Measurements from ENCODE around the gene ADGRV1.
"Not testable (repeated sequence)": the region's sequence is repeated elsewhere in the genome, so short reads cannot be mapped to it uniquely, and the experiment has no call there.

Gene ADGRV1

GRCh38 chr5:90581956-90582355 lies 23.4 kb downstream of the ADGRV1 start:
- no peak for DNase-seq (ENCODE audit: low read depth, low spot score)
- Histone ChIP-seq H3K9me3 (ENCODE audit: insufficient read depth, low read length) (no peaks in the 10 kb centered on the region), H3K36me3 (ENCODE audit: insufficient read depth, insufficient read length, low read length) (no peaks in the 10 kb centered on the region), H3K4me1 (ENCODE audit: insufficient read depth, insufficient read length) (no peaks in the 10 kb centered on the region), H3K4me3 (ENCODE audit: insufficient read length, low read depth) (no peak overlapping the region), H3K27me3 (ENCODE audit: insufficient read depth, insufficient read length) (no peaks in the 10 kb centered on the region), H3K9ac (ENCODE audit: insufficient read length, low read depth) (no peak overlapping the region)
- TF ChIP-seq ZNF274 (IDR thresholded peaks at IDR 0.05; ENCODE audit: low read depth, low read length) (no peak), SUZ12 (IDR thresholded peaks at IDR 0.05; ENCODE audit: extremely low read depth, insufficient read depth, insufficient read length) (no peak), YY1 (IDR thresholded peaks at IDR 0.05; ENCODE audit: insufficient read depth, insufficient read length) (no peak)

GRCh38 chr5:90585337-90585986 lies 26.9 kb downstream of the ADGRV1 start:
- TF ChIP-seq YY1 (IDR thresholded peaks at IDR 0.05; ENCODE audit: insufficient read depth, insufficient read length): no peak
- no peak for TF ChIP-seq ZNF274 (IDR thresholded peaks at IDR 0.05; ENCODE audit: low read depth, low read length)
- TF ChIP-seq SUZ12 (IDR thresholded peaks at IDR 0.05; ENCODE audit: extremely low read depth, insufficient read depth, insufficient read length): no peak
- Histone ChIP-seq H3K36me3 (ENCODE audit: insufficient read depth, insufficient read length, low read length) (no peaks in the 10 kb centered on the region), H3K4me3 (ENCODE audit: insufficient read length, low read depth) (no peak overlapping the region)

GRCh38 chr5:90586469-90586868 lies 27.9 kb downstream of the ADGRV1 start:
- no peak for DNase-seq (ENCODE audit: low read depth, low spot score)
- no peak for TF ChIP-seq SUZ12 (IDR thresholded peaks at IDR 0.05; ENCODE audit: extremely low read depth, insufficient read depth, insufficient read length)
- TF ChIP-seq YY1 (IDR thresholded peaks at IDR 0.05; ENCODE audit: insufficient read depth, insufficient read length): no peak
- no peak for TF ChIP-seq ZNF274 (IDR thresholded peaks at IDR 0.05; ENCODE audit: low read depth, low read length)
- H3K9ac ChIP-seq (ENCODE audit: insufficient read length, low read depth): no peak overlapping the region
- H3K9me3 ChIP-seq (ENCODE audit: insufficient read depth, low read length): no peaks in the 10 kb centered on the region
- H3K27me3 ChIP-seq (ENCODE audit: insufficient read depth, insufficient read length): no peaks in the 10 kb centered on the region
- H3K4me1 ChIP-seq (ENCODE audit: insufficient read depth, insufficient read length): no peaks in the 10 kb centered on the region
- no peak overlapping the region for H3K4me3 ChIP-seq (ENCODE audit: insufficient read length, low read depth)
- no peaks in the 10 kb centered on the region for H3K36me3 ChIP-seq (ENCODE audit: insufficient read depth, insufficient read length, low read length)

More at GRCh38 chr5:90585337-90585986, 26.9 kb downstream of the ADGRV1 start:
- H3K4me1 ChIP-seq (ENCODE audit: insufficient read depth, insufficient read length): no peaks in the 10 kb centered on the region
- no peak for DNase-seq (ENCODE audit: low read depth, low spot score)
- H3K27me3 ChIP-seq (ENCODE audit: insufficient read depth, insufficient read length): no peaks in the 10 kb centered on the region
- H3K9ac ChIP-seq (ENCODE audit: insufficient read length, low read depth): no peak overlapping the region
- no peaks in the 10 kb centered on the region for H3K9me3 ChIP-seq (ENCODE audit: insufficient read depth, low read length)

- Histone ChIP-seq H3K9me3 (ENCODE audit: insufficient read depth, low read length) (no peaks in the 10 kb centered on the region), H3K27me3 (ENCODE audit: insufficient read depth, insufficient read length) (no peaks in the 10 kb centered on the region), H3K4me1 (ENCODE audit: insufficient read depth, insufficient read length) (no peaks in the 10 kb centered on the region), H3K36me3 (ENCODE audit: insufficient read depth, insufficient read length, low read length) (no peaks in the 10 kb centered on the region), H3K9ac (ENCODE audit: insufficient read length, low read depth) (no peak overlapping the region), H3K4me3 (ENCODE audit: insufficient read length, low read depth) (no peak overlapping the region)
- TF ChIP-seq ZNF274 (IDR thresholded peaks at IDR 0.05; ENCODE audit: low read depth, low read length) (no peak), SUZ12 (IDR thresholded peaks at IDR 0.05; ENCODE audit: extremely low read depth, insufficient read depth, insufficient read length) (no peak), YY1 (IDR thresholded peaks at IDR 0.05; ENCODE audit: insufficient read depth, insufficient read length) (no peak)
- DNase-seq (ENCODE audit: low read depth, low spot score): no peak
Observed at GRCh38 chr5:90590170-90590569, 31.6 kb downstream of the ADGRV1 start.

GRCh38 chr5:90593083-90593482 lies 34.5 kb downstream of the ADGRV1 start:
- H3K9me3 ChIP-seq (ENCODE audit: insufficient read depth, low read length); H3K36me3 ChIP-seq (ENCODE audit: insufficient read depth, insufficient read length, low read length); H3K27me3 ChIP-seq (ENCODE audit: insufficient read depth, insufficient read length); H3K9ac ChIP-seq (ENCODE audit: insufficient read length, low read depth); H3K4me3 ChIP-seq (ENCODE audit: insufficient read length, low read depth); H3K4me1 ChIP-seq (ENCODE audit: insufficient read depth, insufficient read length); DNase-seq (ENCODE audit: low read depth, low spot score): not testable (repeated sequence)

- not testable (repeated sequence) for H3K4me3 ChIP-seq (ENCODE audit: insufficient read length, low read depth); H3K27me3 ChIP-seq (ENCODE audit: insufficient read depth, insufficient read length); H3K9ac ChIP-seq (ENCODE audit: insufficient read length, low read depth); H3K9me3 ChIP-seq (ENCODE audit: insufficient read depth, low read length); DNase-seq (ENCODE audit: low read depth, low spot score); H3K36me3 ChIP-seq (ENCODE audit: insufficient read depth, insufficient read length, low read length); H3K4me1 ChIP-seq (ENCODE audit: insufficient read depth, insufficient read length)
Observed at GRCh38 chr5:90595766-90596165, 37.2 kb downstream of the ADGRV1 start.

GRCh38 chr5:90598293-90598692 lies 39.7 kb downstream of the ADGRV1 start:
- H3K4me3 ChIP-seq (ENCODE audit: insufficient read length, low read depth): no peak overlapping the region
- H3K36me3 ChIP-seq (ENCODE audit: insufficient read depth, insufficient read length, low read length): no peaks in the 10 kb centered on the region
- TF ChIP-seq ZNF274 (IDR thresholded peaks at IDR 0.05; ENCODE audit: low read depth, low read length) (no peak), YY1 (IDR thresholded peaks at IDR 0.05; ENCODE audit: insufficient read depth, insufficient read length) (no peak), SUZ12 (IDR thresholded peaks at IDR 0.05; ENCODE audit: extremely low read depth, insufficient read depth, insufficient read length) (no peak)
- no peak overlapping the region for H3K9ac ChIP-seq (ENCODE audit: insufficient read length, low read depth)
- no peak for DNase-seq (ENCODE audit: low read depth, low spot score)
- no peaks in the 10 kb centered on the region for H3K27me3 ChIP-seq (ENCODE audit: insufficient read depth, insufficient read length)
- peaks cover 5% of the 10 kb centered on the region; the same call in 1 of the 2 replicates for H3K9me3 ChIP-seq (ENCODE audit: insufficient read depth, low read length)
- no peaks in the 10 kb centered on the region for H3K4me1 ChIP-seq (ENCODE audit: insufficient read depth, insufficient read length)

GRCh38 chr5:90600307-90600706 lies 41.7 kb downstream of the ADGRV1 start:
- H3K27me3 ChIP-seq (ENCODE audit: insufficient read depth, insufficient read length); DNase-seq (ENCODE audit: low read depth, low spot score); H3K9me3 ChIP-seq (ENCODE audit: insufficient read depth, low read length); H3K4me1 ChIP-seq (ENCODE audit: insufficient read depth, insufficient read length); H3K36me3 ChIP-seq (ENCODE audit: insufficient read depth, insufficient read length, low read length); H3K4me3 ChIP-seq (ENCODE audit: insufficient read length, low read depth); H3K9ac ChIP-seq (ENCODE audit: insufficient read length, low read depth): not testable (repeated sequence)
